Muscle of arm (tissue), 12 donors: ENCODE data around the gene STC2. TPM values are rescaled to one million over a fixed set of nuclear protein-coding genes. Genes with fewer than 3 reads are reported as not detected.

Experiments
- DNase-seq: peaks from one replicate; pipeline ENCODE4 v3.0.0-alpha.2; 2013
- polyA plus RNA-seq, 12 donors: library from polyadenylated mRNA; unstranded; fragments of 120-200 nt; gene quantifications; one replicate each; pipeline ENCODE4 v1.2.1, GENCODE V29; 2013; ENCODE audit not compliant: insufficient read length in 12 of 12

STC2 gene
- polyA plus RNA-seq, 12 donors, result 3.4 to 16.4 (median 5.6) TPM; not detected in 1

DNA sequence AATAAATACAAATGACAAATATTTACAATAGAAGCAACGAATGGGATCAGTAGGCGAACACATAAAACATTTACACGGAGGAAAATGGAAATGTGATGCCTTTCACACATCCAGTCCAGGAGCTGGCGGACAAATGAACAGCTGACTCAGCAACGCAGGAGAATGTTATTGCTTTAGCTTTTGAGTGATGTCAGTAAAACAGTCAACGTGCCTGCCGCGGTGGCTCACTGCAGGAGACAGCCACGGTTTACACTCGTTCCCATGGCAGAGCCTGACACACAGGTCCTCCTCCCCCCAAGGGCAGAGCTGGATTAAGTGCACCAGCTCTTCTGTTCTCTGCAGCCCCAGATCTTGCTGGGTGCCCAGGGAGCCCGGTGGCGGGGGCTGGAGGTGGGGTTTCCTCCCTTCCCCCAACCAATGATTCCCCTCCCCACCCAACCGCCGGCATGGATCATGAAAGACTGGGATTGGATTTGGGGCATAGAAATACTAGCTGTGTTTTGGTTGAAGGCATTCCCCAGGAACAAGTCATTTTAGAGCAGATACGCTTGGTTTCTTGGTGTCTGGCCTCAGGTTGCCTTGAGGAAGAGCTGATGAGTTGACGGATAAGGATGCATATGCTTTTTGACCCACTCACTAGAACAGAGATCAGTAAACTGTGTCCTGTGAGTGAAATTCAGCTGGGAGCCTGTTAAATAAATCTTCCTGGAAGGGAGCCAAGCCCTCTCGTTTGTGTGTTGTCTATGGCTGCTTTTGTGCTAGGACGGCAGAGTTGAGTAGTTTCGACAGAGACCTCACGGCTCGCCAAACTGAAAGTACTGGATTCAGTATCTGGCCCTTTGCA, 12.5 kb downstream of the STC2 start:
- DNase-seq, result peak; percentile 80

DNA sequence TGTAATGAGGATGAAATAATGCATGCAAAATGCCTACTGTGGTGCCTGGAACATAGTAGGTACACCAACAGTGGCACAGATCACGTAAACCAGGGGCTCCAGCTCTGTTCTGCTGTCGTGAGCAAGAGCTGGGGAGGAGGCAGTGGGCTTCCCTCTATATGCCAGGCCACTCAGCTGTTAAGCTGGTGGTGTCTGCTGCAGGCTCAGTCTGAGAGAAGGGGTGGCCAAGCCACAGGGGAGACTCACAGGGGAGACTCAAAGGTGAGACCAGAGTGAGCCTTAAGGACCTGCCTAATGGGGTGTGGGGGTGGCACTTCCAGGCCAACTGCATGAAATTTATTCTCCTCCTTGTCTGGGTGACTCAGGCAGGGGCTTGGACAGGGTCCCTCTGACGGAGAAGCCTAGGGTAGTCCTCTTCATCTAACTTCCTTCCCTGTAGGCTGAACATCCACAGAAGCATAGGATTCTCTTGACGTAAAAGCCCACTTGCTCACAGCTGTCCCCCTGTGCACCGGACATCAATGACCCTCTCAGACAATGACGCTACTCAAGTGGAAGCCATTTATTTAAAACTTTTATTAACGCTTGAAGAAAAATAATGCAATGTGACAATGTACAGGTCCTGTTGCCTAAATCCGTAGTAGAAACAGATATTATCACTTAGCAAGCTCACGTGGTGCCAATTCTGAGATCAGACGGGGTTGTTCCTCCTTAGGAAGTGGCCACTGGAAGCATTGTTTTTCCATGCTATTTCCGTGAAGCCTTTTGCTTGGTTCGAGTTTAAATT, 13.9 kb downstream of the STC2 start:
- no peak for DNase-seq

DNA sequence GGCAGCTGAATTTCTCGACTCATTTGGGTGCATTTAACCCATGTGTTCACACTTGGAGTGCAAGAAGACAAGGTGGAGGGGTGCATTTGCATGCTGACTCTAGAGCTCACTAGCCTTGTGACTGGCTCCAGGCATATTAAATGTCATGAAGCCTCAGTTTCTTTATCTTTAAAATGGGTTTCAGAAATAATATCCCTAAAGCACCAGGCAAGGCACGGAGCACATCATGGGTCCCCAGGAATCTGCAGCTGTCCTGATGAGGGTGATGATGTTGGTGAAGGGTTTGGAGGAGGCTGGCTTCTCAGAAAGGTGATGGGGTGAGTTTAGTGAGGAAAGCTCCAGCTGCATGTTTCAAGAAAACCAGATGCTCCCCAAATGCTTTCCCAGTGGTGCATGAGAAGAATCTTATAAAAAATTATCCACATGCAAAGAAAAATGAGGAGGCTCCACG, 14.8 kb downstream of the STC2 start:
- DNase-seq, result no peak

DNA sequence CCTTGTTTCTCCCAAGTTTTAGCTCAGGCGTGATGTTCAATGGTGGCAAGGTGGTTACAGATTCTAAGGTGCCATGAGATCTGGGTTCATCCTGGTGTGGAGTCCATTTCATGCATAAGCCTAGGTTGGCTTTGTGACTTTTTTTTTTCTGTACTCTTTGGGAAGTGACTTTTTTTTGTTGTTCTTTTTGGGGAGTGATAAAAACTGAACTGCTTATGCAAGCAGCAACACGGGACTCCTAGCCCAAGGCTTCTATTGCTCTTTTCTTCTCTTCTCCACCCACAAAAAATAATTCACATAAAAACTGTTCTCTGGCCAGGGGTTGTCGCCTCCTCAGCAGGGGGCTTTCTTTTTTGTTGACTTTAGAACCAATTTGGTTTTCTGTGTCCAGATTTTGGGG, 15.4 kb downstream of the STC2 start:
- DNase-seq, result no peak

DNA sequence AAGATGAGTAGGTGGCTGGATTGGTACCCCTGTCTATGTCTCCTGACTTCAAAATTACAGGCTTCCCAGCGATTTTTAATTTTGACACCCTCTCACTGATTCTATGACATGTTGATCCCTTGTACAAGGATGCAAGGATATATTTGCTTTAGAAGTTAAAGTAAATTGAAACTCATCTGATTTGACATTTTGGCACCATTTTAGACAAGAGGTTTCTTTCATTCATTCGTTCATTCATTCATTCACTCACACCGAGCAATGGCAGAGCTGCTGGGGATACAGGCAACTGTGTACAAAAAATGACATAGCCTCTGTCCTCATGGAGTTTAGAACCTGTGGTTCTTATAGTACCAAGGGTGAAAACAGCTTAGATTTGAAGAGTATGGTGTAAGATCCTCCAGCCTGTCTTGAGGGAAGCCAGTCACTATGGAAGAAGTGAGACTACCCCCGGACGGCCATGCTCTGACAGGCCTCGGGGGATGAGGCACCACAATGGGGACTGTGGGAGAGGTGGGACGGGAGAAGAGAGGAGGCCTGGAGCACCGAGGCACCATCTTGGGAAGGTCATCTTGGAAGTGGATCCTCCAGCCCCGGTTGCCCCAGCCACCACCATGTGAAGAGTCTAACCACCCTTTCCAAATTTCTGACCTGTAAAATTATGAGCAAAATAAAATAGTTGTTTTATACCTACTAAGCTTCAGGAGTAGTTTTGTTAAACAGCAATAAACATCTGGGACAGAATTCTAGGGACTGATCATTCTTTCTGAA, 16.2 kb downstream of the STC2 start:
- no peak for DNase-seq

DNA sequence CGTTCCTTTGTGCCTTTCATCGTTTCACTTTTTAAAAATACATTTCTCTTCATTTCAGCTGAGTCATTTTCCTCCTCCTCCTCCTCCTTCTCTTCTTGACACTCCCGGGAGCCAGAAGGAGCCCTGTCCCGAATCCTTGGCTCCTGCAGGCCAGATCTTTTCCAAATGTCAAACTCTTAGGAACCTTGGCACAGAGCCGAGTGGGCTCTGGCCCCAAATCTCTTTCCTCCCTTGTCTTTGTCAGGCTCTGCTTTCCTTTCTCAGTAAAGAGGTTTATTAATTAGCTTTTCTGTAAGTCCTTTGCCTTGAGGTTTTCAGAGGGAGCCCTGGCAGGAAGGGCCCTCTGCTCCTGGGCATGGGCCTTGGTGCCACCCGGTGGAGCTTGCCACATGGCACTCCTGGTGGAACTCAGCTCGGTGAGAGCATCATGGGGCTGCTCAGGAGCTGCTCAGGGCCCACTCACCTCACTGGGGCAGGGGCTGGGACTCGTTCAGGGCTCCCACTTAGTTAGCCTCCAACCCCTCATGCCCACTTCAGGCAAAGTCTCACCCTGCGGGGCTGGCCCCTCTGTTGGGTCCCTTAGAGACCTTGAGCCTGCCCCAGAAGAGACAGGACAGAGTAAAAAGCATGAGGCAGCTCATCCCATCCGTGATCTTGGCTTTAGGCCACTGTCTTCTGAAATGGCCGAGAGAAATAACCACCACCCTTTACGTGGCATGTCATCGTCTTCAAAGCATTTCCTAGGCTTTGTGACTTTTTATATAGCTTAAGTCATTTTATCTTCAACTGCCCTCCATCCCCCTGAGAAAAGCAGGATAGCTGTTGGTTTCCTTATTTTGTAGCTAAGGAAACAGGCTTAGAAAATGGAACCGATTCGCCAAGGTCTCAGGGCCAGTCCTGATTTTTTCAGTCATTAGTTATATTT, 17.1 kb downstream of the STC2 start:
- DNase-seq, result no peak

DNA sequence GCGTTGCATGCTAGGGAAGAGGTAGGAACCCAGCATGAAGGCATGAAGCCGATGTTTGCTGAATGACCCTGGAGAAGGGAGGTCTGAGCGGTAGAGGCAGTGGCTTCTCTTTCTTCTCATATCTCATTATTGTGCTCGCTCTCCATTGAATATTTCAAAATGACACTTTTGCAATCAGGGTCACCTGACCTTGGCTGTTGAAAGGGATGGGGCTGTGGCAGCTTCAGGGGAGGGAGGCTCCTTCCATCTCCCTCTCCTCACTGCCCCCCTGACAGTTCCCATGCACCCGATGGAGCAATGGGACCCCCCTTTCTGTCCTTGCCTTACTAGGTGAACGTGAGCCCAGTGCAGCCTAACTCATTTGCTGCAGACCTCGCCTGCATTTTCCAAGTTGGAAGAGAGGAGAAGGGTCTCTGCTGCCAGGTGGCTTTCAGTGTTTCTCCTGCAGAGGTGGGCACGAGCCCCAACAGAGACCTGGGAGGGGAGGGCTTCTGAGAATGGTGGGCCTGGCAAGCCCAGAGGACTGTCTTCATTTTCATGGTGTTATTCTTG, 17.9 kb downstream of the STC2 start:
- no peak for DNase-seq

DNA sequence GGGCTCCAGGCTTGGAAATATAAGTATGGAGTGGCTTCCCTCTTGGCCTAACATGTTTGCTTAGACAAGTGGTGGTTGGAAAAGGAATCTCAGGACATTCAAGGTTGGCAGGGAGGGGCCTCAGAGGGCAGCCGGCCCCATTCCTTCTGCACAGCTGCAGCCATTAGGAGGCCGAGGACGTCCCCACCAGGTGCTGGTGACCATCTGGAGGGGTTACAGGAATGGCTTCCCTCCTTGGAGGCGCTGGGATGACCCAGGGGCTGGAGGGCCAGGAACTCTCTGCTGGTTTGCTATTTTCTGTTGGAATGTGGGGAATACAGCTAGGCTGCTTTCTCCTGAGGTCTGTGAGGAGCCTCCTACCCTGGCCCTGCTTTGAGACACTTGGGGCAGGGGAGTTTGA, 18.5 kb downstream of the STC2 start:
- DNase-seq, result no peak

DNA sequence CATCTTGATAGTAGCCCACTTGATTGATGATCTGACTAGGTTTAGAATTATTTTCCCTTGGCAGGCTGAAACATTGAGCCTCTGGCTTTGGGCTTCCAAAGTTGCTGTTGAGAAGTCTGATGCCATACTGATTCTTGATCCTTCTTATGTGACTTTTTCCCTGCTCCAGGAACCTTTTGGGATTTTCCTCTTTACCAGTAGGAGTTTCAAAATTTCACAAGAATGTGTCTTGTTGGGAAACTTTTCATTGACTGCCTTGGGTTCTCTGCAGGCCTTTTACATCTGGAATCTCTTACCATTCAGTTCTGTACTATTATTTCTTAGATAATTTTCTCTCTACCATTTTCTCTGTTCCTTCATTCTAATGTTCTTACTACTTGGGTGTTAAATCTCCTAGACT, 20.0 kb downstream of the STC2 start:
- DNase-seq, result no peak

DNA sequence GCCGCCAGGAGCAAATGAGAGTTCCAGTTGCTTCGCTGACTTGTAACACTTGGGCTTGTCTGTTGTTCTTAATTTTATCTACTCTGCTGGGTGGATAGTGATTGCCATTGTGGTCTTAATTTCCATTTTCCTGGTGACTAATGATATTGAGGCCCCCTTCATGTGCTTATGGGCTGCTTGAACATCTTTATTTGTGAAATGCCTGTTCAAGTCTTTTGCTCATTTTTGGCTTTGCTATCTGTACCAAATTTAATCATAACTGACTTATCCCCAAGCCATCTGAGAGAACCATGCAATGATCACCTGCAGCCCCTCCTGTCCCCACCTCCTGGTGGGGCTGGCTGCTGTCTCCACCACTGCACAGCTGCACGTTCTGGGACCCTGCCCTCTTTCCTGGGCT, 20.5 kb downstream of the STC2 start:
- no peak for DNase-seq

DNA sequence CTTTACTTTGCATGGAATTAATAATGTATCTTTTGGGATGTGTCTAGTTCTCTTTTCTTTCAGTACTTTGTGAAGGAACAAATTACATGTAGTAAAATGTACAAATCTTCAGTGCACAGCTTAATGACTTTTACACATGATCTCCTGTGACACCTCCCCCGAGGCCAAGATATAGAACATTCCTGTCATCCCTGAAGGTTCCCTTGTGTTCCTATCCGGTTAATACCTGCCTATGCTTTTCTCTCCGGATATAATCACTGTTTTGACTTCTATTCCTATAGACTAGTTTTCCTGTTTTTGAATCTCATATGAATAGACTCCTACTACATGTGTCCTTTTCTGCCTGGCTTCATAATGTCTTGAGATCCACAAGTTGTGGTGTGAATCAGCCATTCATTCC, 21.5 kb downstream of the STC2 start:
- DNase-seq, result no peak

DNA sequence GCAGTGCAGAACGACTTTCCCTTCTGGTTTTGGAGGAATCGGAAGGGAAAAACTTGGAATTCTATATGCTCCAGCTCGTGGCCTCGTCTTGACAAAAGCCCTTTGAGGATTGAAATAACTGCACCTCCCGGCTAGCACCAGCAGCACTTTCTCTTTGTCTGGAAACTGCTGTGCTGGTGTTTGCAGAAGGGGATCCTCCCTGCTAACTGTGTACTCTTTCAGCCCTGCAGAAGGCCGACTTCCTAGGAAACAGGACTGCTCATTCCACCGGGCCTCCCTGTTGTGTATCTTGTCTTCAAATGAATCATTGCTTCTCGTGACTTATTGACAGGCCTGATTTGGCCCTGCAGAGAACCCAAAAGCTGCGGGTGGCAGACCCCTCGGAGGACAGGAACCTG, 23.6 kb downstream of the STC2 start:
- DNase-seq, result no peak

DNA sequence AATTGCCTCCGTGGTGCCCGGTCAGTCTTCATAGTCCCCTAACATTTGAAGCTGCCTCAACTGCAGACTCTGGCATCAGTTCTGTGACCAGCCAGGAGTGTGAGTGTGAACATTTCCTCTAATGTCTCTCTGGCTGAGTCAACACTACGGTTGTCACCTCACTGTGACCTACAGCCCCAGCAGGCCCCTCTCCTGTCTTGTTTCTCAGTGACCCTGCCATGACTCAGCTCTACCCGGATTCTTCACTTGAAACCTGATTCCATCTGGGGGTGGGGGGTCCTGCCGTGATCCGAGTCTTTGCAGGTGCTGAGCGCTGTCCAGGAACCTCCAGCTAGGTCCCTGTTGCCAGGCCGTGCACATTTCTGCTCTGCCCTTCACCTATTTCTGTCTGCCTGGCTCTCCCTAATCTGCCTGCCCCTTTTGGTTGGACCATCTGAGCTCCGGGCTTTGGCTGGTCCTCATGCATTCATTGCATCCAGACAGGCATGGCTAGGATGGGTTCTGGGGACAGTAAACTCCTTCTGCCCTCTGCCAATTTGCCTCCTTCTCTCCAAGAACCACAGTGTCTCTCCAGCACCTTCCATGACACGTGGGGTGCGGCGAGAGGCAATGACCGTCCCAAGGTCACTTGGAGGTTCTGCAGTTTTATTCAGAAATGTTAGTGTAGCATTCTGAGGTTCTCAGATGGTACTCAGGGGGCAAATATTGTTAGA, 24.2 kb downstream of the STC2 start:
- no peak for DNase-seq

DNA sequence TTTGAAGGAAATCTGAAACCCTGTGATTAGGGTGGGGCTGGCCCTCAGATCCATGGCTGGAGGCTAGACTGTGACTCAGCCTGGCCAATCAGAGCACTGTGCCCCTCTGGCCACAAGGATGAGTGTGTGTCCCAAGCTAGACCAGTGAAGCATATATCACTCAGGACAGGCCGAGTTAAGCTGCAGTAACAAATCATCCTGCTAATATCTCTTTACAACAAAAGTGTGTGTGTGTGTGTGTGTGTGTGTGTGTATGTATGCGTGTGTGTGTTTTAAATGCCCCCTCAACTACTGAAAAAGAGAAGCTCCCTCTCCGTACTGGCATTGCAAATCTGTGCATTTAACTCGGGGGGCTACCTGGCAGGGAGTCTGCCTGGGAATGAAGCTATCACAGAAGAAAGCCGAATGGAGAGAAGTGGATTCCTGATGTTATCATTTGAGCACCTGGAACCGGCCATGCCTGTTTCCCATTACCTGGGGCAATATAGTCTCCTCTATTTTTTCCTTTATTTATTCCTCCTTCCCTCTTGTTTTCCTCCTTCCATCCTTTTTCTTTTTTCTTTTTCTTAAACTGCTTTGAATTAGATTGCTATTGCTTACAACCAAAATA, 25.6 kb downstream of the STC2 start:
- DNase-seq, result no peak

DNA sequence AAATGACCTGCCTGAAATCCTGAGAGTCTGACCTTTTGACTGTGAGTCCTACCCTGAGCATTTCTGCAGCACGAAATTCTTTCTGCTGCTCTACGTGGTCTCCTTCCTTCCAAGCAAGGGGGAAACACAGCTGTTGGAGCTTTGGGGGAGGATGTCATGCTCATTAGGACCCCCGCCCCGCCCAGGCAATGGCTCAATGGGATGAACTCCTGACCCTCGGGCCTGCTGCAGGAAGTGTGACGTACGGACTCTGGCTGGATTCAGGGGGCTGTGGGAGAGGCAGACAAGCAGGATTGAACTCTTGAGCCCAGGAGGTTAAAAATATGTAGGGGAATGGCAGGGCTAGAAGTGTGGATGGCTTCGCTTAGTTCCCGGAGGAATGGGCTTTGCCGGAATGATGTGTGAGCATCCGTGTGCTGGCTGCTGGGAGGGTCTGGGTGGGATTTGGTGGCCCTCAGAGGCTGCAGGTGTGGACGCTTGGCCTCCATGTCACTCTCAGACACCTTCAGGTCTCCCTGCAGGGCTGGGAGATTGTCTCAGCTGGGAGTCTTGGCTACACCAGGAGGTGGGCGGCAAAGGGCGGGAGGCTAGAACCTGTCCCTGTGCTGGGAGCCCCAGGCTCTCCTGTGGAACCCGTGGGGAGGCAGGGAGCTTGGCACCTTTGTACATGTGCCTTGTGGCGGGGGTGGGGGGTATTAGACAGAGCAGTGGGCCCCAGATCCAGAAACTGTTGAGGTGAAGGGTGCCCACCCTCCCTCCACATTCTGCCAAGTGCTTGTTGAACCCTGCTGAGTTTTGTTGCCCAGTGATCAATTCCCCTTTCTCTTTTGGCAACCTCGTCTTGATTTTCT, 26.3 kb downstream of the STC2 start:
- DNase-seq, result peak; percentile 82

DNA sequence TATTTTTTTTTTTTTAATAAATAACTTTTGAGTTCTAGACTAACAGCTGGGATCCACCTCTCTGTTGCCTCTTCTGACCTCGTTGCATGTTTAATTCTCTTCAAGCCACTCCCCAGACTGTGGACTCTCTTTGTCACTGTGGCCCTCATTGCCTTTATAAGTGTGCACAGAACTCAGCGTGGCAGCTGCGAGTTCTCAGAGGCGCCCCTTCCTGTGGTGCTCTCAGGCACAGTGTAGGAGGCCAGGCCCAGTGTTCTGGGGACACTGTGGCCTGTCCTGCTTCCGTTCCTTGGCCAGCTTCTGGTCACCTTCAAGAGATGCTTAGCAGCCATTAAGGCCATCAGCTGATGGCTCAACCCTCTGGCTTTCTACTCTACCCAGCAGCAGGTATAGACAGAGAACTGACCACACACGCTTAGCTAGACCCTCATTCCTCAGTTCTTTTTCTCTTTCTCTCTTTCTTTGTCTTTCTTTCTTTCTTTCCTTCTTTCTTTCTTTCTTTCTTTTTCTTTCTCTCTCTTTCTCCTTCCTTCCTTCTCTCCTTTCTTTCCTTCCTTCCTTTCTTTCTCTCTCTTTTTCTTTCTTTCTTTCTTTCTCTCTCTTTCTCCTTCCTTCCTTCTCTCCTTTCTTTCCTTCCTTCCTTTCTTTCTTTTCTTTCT, 27.7 kb downstream of the STC2 start:
- no peak for DNase-seq

DNA sequence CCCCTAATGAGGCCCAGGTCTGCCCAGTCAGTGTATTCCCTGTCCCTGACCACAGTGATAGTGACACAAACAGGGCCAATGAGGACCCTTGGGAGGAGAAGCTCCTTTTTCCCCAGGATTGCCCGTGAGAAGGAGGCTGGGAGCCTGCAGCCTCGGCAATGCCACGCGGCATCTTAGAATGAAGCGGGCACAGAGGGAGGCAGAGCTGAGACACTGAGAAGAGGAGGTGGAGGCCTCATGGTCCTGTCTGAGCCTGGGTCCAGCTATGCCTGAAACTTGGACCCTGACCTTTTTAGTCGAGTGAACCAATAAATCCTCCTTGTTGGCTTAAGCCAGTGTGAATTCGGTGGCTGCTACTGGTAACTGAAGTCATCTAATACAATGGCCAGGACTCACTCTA, 28.4 kb downstream of the STC2 start:
- DNase-seq, result no peak

DNA sequence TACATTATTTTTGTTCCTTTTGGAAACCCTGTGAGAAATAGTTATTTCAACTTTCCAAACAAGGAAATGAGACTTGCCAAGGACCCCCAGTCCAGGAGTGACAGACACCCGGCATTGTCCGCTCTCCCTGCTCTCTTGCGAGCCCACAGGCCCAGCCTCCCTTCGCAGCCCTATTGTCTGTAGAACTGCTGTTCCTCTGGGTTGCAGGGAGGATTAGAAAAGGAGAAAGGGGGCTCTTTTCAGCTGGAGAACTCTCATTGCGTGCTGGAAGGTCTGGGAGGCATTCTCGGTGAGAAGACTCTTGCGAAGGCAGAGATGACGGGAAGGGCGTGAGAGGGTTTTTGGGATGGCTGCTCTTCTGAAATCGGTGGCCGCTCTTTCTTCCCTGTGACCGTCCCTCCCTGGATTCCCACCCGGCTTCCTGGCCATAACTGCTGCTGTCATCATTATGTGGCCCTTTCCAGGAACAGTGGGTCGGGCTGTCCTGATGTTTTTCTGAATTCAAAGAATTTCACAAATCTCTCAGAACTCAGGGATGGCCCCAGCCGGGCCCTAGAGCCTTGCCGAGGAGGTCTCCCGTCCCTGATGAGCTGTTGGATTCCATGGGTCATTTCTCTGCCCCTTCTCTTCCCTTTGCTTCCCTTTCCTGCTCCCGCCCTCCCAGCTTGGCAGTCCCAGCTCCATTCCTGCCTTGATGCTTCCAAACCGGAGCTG, 29.8 kb downstream of the STC2 start:
- DNase-seq, result no peak
